Stomach smooth muscle (tissue), 2 donors: ENCODE results near the gene JDP2.
"Not testable (repeated sequence)": the region's sequence is repeated elsewhere in the genome, so short reads cannot be mapped to it uniquely, and the experiment has no call there.

Experiments used
- H3K27ac ChIP-seq: one replicate; pipeline ENCODE4 v1.7.0; 2013; ENCODE audit warnings: mild to moderate bottlenecking, low read length, inconsistent platforms
- H3K27me3 ChIP-seq, 2 donors: one replicate each; pipeline ENCODE4 v1.7.0; 2013; ENCODE audit warnings: low read length in 2 of 2; ENCODE audit not compliant: insufficient read depth in 2 of 2, control insufficient read depth in 1 of 2
- H3K36me3 ChIP-seq, 2 donors: one replicate each; pipeline ENCODE4 v1.7.0; 2013; ENCODE audit warnings: low read length in 2 of 2; ENCODE audit not compliant: control insufficient read depth in 2 of 2, insufficient read depth in 2 of 2
- H3K4me1 ChIP-seq: one replicate; pipeline ENCODE4 v1.7.0; 2013; ENCODE audit warnings: low read length; ENCODE audit not compliant: control insufficient read depth, insufficient read depth
- H3K4me3 ChIP-seq, 2 donors: one replicate each; pipeline ENCODE4 v1.7.0; 2013; ENCODE audit warnings: low read length in 2 of 2
- H3K9ac ChIP-seq, 2 donors: one replicate each; pipeline ENCODE4 v1.7.0; 2013; ENCODE audit warnings: low read length in 2 of 2, mild to moderate bottlenecking in 1 of 2
- H3K9me3 ChIP-seq, 2 donors: one replicate each; pipeline ENCODE4 v1.7.0; 2013; ENCODE audit warnings: low read length in 2 of 2; ENCODE audit not compliant: control insufficient read depth in 2 of 2
- donor health status: healthy.
- donor health status: Pancreatic carcinoma.

JDP2 gene, protein sequence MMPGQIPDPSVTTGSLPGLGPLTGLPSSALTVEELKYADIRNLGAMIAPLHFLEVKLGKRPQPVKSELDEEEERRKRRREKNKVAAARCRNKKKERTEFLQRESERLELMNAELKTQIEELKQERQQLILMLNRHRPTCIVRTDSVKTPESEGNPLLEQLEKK

DNA sequence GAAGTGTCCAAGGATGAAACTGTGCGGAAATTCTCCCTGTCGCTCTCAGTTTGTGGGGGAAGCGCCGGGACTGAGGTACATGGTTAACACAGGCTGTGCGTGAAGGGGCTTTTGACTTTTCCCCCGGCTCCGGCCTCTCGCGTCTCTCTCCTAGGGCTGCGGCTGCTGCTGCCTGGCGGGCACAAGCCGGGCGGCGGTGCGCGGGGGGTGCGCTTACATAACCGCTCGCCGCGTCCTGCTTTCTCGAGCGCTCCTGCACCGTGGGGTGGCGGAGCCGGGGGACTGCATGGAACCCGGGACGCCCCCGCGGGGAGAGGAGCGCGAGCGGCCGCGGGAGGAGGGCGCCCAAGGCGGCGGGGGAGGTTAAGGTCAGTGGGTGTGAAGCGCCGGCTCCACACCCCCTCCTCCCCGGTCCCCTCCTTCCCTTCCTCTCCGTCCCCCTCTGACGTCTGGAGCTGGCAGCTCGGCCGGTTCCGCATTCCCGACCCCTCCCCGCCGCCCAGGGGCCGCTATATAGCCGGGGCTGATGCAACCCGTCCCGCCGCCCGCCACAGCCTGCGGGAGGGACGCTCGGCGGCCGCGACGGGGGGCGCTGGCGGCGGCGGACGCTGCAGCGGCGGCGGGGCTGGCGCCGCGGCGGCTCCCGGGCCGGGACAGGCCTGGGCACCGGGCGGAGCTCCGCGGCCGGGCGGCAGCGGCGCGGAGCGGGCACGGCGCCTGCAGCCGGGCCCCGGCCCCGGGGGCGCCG is at the start of gene JDP2:
TSS of gene JDP2 (plus strand) at position 541 of the 748 bp plus-strand sequence. CDS start 9,899 bp downstream, outside the sequence.
- Histone ChIP-seq H3K9me3 (no peaks in the 10 kb centered on the region), H3K27me3 (no peaks in the 10 kb centered on the region), H3K27ac (peak within 1 kb of the TSS; percentile 90), H3K4me3 (peak within 1 kb of the TSS; percentile 77 to 78), H3K4me1 (peaks cover 49% of the 10 kb centered on the region), H3K9ac (peak within 1 kb of the TSS; percentile 80 to 85), H3K36me3 (peaks cover 4 to 9% of the 10 kb centered on the region in 2 donors)

DNA sequence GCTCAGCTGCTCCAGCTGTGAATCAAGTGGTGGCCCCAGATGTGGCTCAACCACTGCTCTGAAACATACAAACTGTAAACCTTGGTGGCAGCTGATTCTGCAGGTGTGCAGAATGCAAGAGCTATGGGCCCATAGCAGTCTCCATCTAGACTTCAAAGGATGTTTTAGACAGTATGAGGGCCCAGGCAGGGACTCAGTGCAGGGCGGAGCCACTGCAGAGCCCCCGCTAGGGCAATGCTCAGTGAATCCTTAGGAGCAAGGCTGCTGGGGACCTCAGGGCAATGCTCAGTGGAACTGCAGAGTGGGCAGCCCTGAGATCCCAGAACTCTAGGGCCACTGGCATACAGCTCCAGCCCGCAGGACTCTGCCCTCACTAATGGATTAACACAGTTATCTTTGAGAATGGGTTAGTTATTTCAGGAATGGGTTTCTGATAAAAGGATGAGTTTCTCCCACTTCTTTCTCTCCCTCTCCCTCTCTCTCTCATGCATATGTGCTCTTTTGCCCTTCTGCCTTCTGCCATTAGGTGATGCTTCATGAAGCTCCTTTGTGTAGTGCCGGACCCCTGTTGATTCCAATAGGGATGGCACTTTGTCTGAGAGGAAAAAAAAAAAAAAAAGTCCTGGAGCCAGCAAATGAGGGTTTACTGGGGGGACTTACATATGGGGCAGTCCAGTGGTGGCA is 48.4 kb upstream of the JDP2 start:
- Histone ChIP-seq H3K9ac (no peak overlapping the region), H3K4me3 (no peak overlapping the region), H3K36me3 (no peaks in the 10 kb centered on the region), H3K9me3 (no peaks in the 10 kb centered on the region), H3K27ac (no peak overlapping the region), H3K27me3 (no peaks in the 10 kb centered on the region), H3K4me1 (no peaks in the 10 kb centered on the region)

DNA sequence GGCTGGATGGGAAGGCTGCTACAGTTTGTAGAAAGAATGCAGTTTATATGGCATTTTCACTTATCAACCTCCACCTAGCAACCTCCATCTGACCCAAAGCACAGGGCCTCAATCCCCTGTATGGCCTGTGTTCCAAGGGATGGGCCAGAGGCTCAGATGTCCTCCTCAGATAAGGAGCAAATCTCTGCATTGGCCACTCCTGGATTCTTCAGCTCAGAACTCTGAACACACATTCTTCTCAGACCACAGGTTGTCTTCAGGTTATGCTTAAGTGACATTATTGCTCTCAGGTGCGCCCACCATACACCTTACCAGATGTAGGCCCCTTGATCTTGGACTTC is 47.9 kb upstream of the JDP2 start:
- Histone ChIP-seq H3K9me3 (no peaks in the 10 kb centered on the region), H3K9ac (no peak overlapping the region), H3K4me3 (no peak overlapping the region), H3K4me1 (no peaks in the 10 kb centered on the region), H3K36me3 (no peaks in the 10 kb centered on the region), H3K27me3 (no peaks in the 10 kb centered on the region), H3K27ac (no peak overlapping the region)

DNA sequence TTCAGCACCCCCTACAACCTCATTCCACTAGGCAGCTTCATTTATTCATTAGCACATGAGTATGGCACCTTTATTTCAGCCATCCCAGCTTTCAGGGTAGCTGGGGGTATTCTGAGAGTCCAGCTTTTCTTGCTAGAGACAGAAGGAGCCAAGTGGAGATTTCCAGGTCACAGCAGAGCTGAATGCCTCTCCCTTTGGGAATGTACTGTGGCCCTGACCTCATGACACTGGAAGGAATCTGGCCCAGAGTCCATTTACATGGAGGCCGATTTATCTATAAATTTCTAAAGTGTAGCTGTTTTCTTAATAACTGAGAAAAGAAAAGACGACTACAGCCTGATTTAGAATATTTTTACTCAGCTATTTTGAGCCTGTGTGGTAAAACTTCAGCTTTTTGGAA is 47.2 kb upstream of the JDP2 start:
- Histone ChIP-seq H3K9ac (no peak overlapping the region), H3K9me3 (no peaks in the 10 kb centered on the region), H3K4me3 (no peak overlapping the region), H3K4me1 (no peaks in the 10 kb centered on the region), H3K36me3 (no peaks in the 10 kb centered on the region), H3K27me3 (no peaks in the 10 kb centered on the region), H3K27ac (no peak overlapping the region)

DNA sequence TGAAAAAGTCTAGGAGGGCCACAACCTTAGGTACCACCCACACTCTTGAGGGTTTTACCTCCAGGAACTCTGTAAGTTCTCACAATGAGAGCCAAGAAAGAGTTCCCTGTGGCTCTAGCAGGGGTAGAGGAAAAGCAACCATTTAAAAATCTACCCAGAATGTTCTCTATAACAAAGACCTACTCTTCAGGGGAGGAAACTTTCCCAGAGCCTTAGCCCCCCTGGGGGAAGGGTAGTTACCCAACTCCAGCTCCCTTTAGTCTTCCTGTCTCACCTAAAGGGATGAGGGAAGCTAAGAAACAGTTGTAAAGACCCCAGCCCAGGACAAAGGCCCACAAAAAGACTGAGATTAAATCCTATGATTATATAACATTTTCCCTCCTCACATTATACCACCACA is 46.2 kb upstream of the JDP2 start:
- Histone ChIP-seq H3K36me3 (no peaks in the 10 kb centered on the region), H3K4me3 (no peak overlapping the region), H3K9ac (no peak overlapping the region), H3K27ac (no peak overlapping the region), H3K9me3 (no peaks in the 10 kb centered on the region), H3K27me3 (no peaks in the 10 kb centered on the region), H3K4me1 (no peaks in the 10 kb centered on the region)

DNA sequence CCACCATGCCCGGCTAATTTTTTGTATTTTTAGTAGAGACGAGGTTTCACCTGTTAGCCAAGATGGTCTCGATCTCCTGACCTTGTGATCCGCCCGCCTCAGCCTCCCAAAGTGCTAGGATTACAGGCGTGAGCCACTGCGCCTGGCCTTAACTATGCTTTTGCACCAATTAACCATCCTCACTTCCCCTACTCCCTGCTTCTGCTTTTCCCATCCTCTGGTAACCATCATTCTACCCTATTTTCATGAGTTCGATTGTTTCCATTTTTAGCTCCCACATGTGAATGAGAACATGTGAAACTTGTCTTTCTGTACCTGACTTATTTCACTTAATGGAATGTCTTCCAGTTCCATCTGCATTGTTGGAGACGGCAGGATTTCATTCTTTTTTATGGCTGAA is 44.6 kb upstream of the JDP2 start:
- not testable (repeated sequence) for H3K27ac ChIP-seq, H3K9ac ChIP-seq, H3K27me3 ChIP-seq, H3K9me3 ChIP-seq, H3K4me1 ChIP-seq, H3K4me3 ChIP-seq, H3K36me3 ChIP-seq

DNA sequence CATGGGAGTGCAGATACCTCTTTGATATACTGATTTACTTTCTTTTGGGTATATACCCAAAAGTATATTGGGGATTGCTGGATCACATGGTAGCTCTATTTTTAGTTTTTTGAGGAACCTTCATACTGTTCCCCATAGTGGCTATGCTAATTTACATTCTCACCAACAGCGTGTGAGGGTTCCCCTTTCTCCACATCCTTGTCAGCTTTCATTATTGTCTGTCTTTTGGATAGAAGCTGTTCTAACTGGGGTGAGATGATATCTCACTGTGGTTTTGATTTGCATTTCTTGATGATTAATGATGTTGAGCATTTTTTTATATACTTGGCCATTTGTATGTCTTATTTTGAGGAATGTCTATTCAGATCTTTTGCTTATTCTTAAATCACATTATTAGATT is 44.1 kb upstream of the JDP2 start:
- no peaks in the 10 kb centered on the region for H3K9me3 ChIP-seq
- no peaks in the 10 kb centered on the region for H3K36me3 ChIP-seq
- H3K9ac ChIP-seq = no peak overlapping the region
- H3K27ac ChIP-seq = no peak overlapping the region
- no peaks in the 10 kb centered on the region for H3K27me3 ChIP-seq
- H3K4me3 ChIP-seq = no peak overlapping the region
- no peaks in the 10 kb centered on the region for H3K4me1 ChIP-seq

DNA sequence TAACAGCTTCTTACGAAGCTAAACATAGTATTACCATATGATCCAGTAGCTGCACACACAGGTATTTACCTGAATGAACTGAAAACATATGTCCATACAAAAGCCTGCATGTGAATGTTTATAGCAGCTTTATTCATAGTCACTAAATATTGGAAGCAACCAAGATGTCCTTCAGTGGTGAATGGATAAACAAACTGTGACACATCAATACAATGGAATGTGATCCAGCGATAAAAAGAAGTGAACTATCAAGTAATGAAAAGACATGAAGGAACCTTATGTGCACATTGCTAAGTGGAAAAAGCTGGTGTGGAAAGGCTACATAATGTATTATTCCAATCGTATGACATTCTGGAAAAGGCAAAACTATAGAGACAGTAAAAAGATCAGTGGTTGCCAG is 38.1 kb upstream of the JDP2 start:
- H3K4me1 ChIP-seq = no peaks in the 10 kb centered on the region
- no peak overlapping the region for H3K4me3 ChIP-seq
- H3K9me3 ChIP-seq = no peaks in the 10 kb centered on the region
- H3K9ac ChIP-seq = no peak overlapping the region
- H3K27ac ChIP-seq = no peak overlapping the region
- no peaks in the 10 kb centered on the region for H3K27me3 ChIP-seq
- no peaks in the 10 kb centered on the region for H3K36me3 ChIP-seq

DNA sequence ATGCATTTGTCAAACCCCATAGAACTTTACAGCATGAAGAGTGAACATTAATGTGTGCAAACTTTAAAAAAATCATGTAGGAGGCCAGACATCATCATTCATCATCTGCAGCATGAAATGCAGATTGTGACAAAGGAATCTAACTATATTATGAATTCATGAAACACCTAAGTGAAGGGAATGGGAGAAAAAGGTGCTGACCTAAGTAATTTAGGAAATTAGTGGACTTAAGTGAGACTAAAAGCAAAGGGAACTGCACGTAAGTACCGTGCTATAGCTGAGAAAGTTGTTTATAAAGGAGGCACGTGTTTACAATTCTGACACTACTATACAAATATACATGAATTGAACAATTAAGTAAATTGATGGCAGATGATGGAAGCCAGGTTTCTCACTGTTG is 37.6 kb upstream of the JDP2 start:
- Histone ChIP-seq H3K9me3 (no peaks in the 10 kb centered on the region), H3K4me3 (no peak overlapping the region), H3K36me3 (no peaks in the 10 kb centered on the region), H3K27ac (no peak overlapping the region), H3K27me3 (no peaks in the 10 kb centered on the region), H3K4me1 (no peaks in the 10 kb centered on the region), H3K9ac (no peak overlapping the region)

DNA sequence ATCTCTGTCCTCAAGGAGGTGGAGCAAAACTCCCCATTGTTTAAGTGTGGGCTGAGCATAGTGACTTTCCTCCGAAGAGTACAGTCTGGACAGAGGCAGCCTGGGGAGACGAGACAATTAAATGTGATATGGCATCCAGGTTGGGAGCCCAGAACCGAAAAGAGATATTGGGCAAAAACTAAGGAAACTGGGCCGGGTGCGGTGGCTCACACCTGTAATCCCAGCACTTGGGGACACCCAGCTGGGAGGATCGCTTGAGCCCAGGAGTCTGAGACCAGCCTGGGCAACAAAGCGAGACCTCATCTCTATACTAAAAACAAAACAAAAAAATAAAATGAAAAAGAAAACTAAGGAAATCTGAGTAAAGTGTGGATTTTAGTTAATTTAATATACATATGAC is 35.9 kb upstream of the JDP2 start:
- no peaks in the 10 kb centered on the region for H3K36me3 ChIP-seq
- H3K9me3 ChIP-seq = no peaks in the 10 kb centered on the region

More for the DNA sequence above, 35.9 kb upstream of the JDP2 start:
- Histone ChIP-seq H3K9ac (no peak overlapping the region), H3K27ac (no peak overlapping the region), H3K4me3 (no peak overlapping the region), H3K27me3 (no peaks in the 10 kb centered on the region), H3K4me1 (no peaks in the 10 kb centered on the region)
